ENCODE results near the gene WDR90.

Gene WDR90

GRCh38 chr16:651844-652243 lies 2.7 kb downstream of the WDR90 start:
- Histone ChIP-seq H2AFZ (ENCODE audit: low read length) (no peak overlapping the region), H3K4me1 (ENCODE audit: insufficient read depth, low read length, severe bottlenecking) (peaks cover 34% of the 10 kb centered on the region), H4K20me1 (ENCODE audit: insufficient read depth, low read length) (no peaks in the 10 kb centered on the region), H3K9me3 (ENCODE audit: low read length) (no peaks in the 10 kb centered on the region), H3F3A (ENCODE audit: insufficient read depth, low read length) (no peaks in the 10 kb centered on the region), H3K9me2 (ENCODE audit: low read depth, low read length) (no peaks in the 10 kb centered on the region), H3K36me3 (ENCODE audit: insufficient read depth, low read length) (peaks cover 30% of the 10 kb centered on the region), H3K27me3 (ENCODE audit: insufficient read depth, low read length) (no peaks in the 10 kb centered on the region), H3K79me2 (ENCODE audit: insufficient read depth, low read length) (no peaks in the 10 kb centered on the region), H3K4me3 (ENCODE audit: low read depth, low read length, poor library complexity, severe bottlenecking) (no peak overlapping the region), H3K9ac (ENCODE audit: low read length) (no peak overlapping the region), H3K27ac (ENCODE audit: low read depth, low read length, poor library complexity, severe bottlenecking) (no peak overlapping the region), H3K4me2 (ENCODE audit: low read length) (no peak overlapping the region)
- TF ChIP-seq, protein P1, sequence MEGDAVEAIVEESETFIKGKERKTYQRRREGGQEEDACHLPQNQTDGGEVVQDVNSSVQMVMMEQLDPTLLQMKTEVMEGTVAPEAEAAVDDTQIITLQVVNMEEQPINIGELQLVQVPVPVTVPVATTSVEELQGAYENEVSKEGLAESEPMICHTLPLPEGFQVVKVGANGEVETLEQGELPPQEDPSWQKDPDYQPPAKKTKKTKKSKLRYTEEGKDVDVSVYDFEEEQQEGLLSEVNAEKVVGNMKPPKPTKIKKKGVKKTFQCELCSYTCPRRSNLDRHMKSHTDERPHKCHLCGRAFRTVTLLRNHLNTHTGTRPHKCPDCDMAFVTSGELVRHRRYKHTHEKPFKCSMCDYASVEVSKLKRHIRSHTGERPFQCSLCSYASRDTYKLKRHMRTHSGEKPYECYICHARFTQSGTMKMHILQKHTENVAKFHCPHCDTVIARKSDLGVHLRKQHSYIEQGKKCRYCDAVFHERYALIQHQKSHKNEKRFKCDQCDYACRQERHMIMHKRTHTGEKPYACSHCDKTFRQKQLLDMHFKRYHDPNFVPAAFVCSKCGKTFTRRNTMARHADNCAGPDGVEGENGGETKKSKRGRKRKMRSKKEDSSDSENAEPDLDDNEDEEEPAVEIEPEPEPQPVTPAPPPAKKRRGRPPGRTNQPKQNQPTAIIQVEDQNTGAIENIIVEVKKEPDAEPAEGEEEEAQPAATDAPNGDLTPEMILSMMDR (IDR thresholded peaks at IDR 0.05; ENCODE audit: low read length) = no peak
- TF ChIP-seq EZH2 (IDR thresholded peaks at IDR 0.05; ENCODE audit: borderline replicate concordance, low read length) = no peak

GRCh38 chr16:652454-653305 lies 3.5 kb downstream of the WDR90 start:
- Histone ChIP-seq H3K27ac (ENCODE audit: low read depth, low read length, poor library complexity, severe bottlenecking) (no peak overlapping the region), H3K9me3 (ENCODE audit: low read length) (no peaks in the 10 kb centered on the region), H3K4me2 (ENCODE audit: low read length) (no peak overlapping the region), H3K4me1 (ENCODE audit: insufficient read depth, low read length, severe bottlenecking) (peaks cover 27% of the 10 kb centered on the region), H3F3A (ENCODE audit: insufficient read depth, low read length) (no peaks in the 10 kb centered on the region), H3K27me3 (ENCODE audit: insufficient read depth, low read length) (no peaks in the 10 kb centered on the region), H3K79me2 (ENCODE audit: insufficient read depth, low read length) (no peaks in the 10 kb centered on the region), H3K4me3 (ENCODE audit: low read depth, low read length, poor library complexity, severe bottlenecking) (no peak overlapping the region), H2AFZ (ENCODE audit: low read length) (no peak overlapping the region), H3K9me2 (ENCODE audit: low read depth, low read length) (no peaks in the 10 kb centered on the region), H4K20me1 (ENCODE audit: insufficient read depth, low read length) (no peaks in the 10 kb centered on the region), H3K9ac (ENCODE audit: low read length) (no peak overlapping the region), H3K36me3 (ENCODE audit: insufficient read depth, low read length) (peaks cover 30% of the 10 kb centered on the region; the same call in 1 of the 2 replicates)
- TF ChIP-seq EZH2 (IDR thresholded peaks at IDR 0.05; ENCODE audit: borderline replicate concordance, low read length) = no peak

GRCh38 chr16:654034-654433 lies 4.9 kb downstream of the WDR90 start:
- no peaks in the 10 kb centered on the region for H3K79me2 ChIP-seq (ENCODE audit: insufficient read depth, low read length)
- H3K27me3 ChIP-seq (ENCODE audit: insufficient read depth, low read length) = no peaks in the 10 kb centered on the region
- no peak overlapping the region for H3K9ac ChIP-seq (ENCODE audit: low read length)
- no peaks in the 10 kb centered on the region for H3F3A ChIP-seq (ENCODE audit: insufficient read depth, low read length)
- no peaks in the 10 kb centered on the region for H4K20me1 ChIP-seq (ENCODE audit: insufficient read depth, low read length)
- TF ChIP-seq EZH2 (IDR thresholded peaks at IDR 0.05; ENCODE audit: borderline replicate concordance, low read length) = no peak
- TF ChIP-seq, protein P1 (IDR thresholded peaks at IDR 0.05; ENCODE audit: low read length) = no peak
- peaks cover 36% of the 10 kb centered on the region for H3K36me3 ChIP-seq (ENCODE audit: insufficient read depth, low read length)
- H3K4me3 ChIP-seq (ENCODE audit: low read depth, low read length, poor library complexity, severe bottlenecking) = no peak overlapping the region
- H2AFZ ChIP-seq (ENCODE audit: low read length) = no peak overlapping the region
- H3K9me2 ChIP-seq (ENCODE audit: low read depth, low read length) = no peaks in the 10 kb centered on the region
- peaks cover 15% of the 10 kb centered on the region for H3K4me1 ChIP-seq (ENCODE audit: insufficient read depth, low read length, severe bottlenecking)
- no peak overlapping the region for H3K4me2 ChIP-seq (ENCODE audit: low read length)
- no peak overlapping the region for H3K27ac ChIP-seq (ENCODE audit: low read depth, low read length, poor library complexity, severe bottlenecking)
- H3K9me3 ChIP-seq (ENCODE audit: low read length) = no peaks in the 10 kb centered on the region
